Kidney (tissue), 14 donors: ENCODE data around the gene CYP11A1. TPM values are rescaled to one million over a fixed set of nuclear protein-coding genes. Genes with fewer than 3 reads are reported as not detected.
A peak's percentile ranks its signal among the peaks of the same experiment; 100 is the strongest.

Experiments used
- DNase-seq, 5 donors: peaks; one replicate each; pipeline ENCODE4 v3.0.0-alpha.2; 2013 to 2020
- FAIRE-seq: peaks from 2 replicates; lab custom pipeline; 2012; peaks lifted over from hg19 to GRCh38; lab: Jason Lieb, UNC
- H3K27ac ChIP-seq, 2 donors: one replicate each; pipeline ENCODE4 v1.7.0; 2013; ENCODE audit warnings: low read depth in 2 of 2, low read length in 2 of 2, inconsistent platforms in 1 of 2
- H3K27me3 ChIP-seq: one replicate; pipeline ENCODE4 v1.7.1; 2013; ENCODE audit warnings: low read length, inconsistent platforms; ENCODE audit not compliant: control insufficient read depth, insufficient read depth
- H3K36me3 ChIP-seq, 3 donors: one replicate each; pipeline versions ENCODE4 v1.7.0 to v1.7.1; 2013; ENCODE audit warnings: low read length in 3 of 3, control low read depth in 1 of 3, inconsistent platforms in 1 of 3; ENCODE audit not compliant: insufficient read depth in 3 of 3, control insufficient read depth in 2 of 3
- H3K4me1 ChIP-seq, 3 donors: one replicate each; pipeline versions ENCODE4 v1.7.0 to v1.7.1; 2013; ENCODE audit warnings: low read length in 3 of 3, inconsistent platforms in 1 of 3, low read depth in 1 of 3; ENCODE audit not compliant: control insufficient read depth in 2 of 3, insufficient read depth in 2 of 3
- H3K4me3 ChIP-seq, 3 donors: one replicate each; pipeline versions ENCODE4 v1.7.0 to v1.8.1; 2013; ENCODE audit warnings: low read length in 3 of 3, control low read depth in 1 of 3, inconsistent platforms in 1 of 3
- H3K9ac ChIP-seq, 3 donors: one replicate each; pipeline versions ENCODE4 v1.7.0 to v1.7.1; 2013; ENCODE audit warnings: low read length in 3 of 3, control low read depth in 1 of 3, inconsistent platforms in 1 of 3
- H3K9me3 ChIP-seq, 3 donors: one replicate each; pipeline versions ENCODE4 v1.7.0 to v1.7.1; 2013; ENCODE audit warnings: low read length in 3 of 3, control low read depth in 1 of 3, inconsistent platforms in 1 of 3; ENCODE audit not compliant: control insufficient read depth in 2 of 3, insufficient read depth in 1 of 3
- CTCF ChIP-seq: IDR thresholded peaks from 3 replicates; pipeline ENCODE4 v1.5.1; 2012; ENCODE audit warnings: mild to moderate bottlenecking, moderate library complexity, borderline replicate concordance; ENCODE audit not compliant: insufficient read depth; ENCODE audit errors: extremely low read depth
- intact Hi-C: fragments of 100-400 bp; cut with DNase I; formaldehyde crosslinking; loops from one replicate; pipeline ENCODE4 v1.11.1; 2022
- polyA plus RNA-seq: library from polyadenylated mRNA; stranded (reverse); fragments of 350-450 nt; fragmentation: Illumina TruSeq; extraction: RNeasy Lipid Tissue Mini Kit (QIAGEN cat#74804); gene quantifications from one replicate; pipeline ENCODE4 v1.2.3, GENCODE V29; 2014; ENCODE audit warnings: low read depth, low replicate concordance; ENCODE audit not compliant: insufficient read depth
- total RNA-seq: library from RNA; stranded (reverse); fragmentation: NEBNext Ultra II Directional; extraction: Animal tissue kit (Norgen Biotek cat#: 25700); gene quantifications from one replicate; pipeline ENCODE4 v1.2.1, GENCODE V29; 2021
- donor health status: control.
- donor health status: control.
- donor health status: control.
- donor health status: control.
- donor health status: control.
- donor health status: DM: yes; HTN: yes; CAD: no.
- donor health status: Normal renal cell carcinoma (clear cell type).

The CYP11A1 gene
- total and polyA plus RNA-seq, 2 donors from 2014 or later = 0.13 to 2.7 TPM

- intact Hi-C loops = loop anchor here (5.0 kb wide), 1 partner anchor 54 kb away; no protein-coding TSS in a partner anchor
- Histone ChIP-seq H3K27ac (no peak overlapping the region), H3K9ac (no peak overlapping the region), H3K36me3 (no peaks in the 10 kb centered on the region), H3K9me3 (no peaks in the 10 kb centered on the region), H3K4me3 (no peak overlapping the region), H3K4me1 (peaks cover 0 to 25% (median 9%) of the 10 kb centered on the region in 3 donors), H3K27me3 (no peaks in the 10 kb centered on the region)
- no peak for TF ChIP-seq CTCF
- FAIRE-seq = no peak
- DNase-seq = no peak
Measured at GRCh38 chr15:74383286-74383685, 15.8 kb upstream of the CYP11A1 start.

GRCh38 chr15:74382004-74382816 lies 14.8 kb upstream of the CYP11A1 start:
- Histone ChIP-seq H3K27ac (no peak overlapping the region), H3K27me3 (no peaks in the 10 kb centered on the region), H3K9ac (no peak overlapping the region), H3K4me3 (no peak overlapping the region), H3K4me1 (peaks cover 0 to 21% (median 9%) of the 10 kb centered on the region in 3 donors), H3K9me3 (no peaks in the 10 kb centered on the region), H3K36me3 (no peaks in the 10 kb centered on the region)
- peak; percentile 88 to 93 (median 91) for DNase-seq
- FAIRE-seq = no peak
- intact Hi-C loops = loop anchor here (5.0 kb wide), 1 partner anchor 55 kb away; no protein-coding TSS in a partner anchor
- peak; percentile 93 for TF ChIP-seq CTCF

- Histone ChIP-seq H3K36me3 (no peaks in the 10 kb centered on the region), H3K27ac (no peak overlapping the region), H3K9ac (no peak overlapping the region), H3K9me3 (no peaks in the 10 kb centered on the region), H3K4me3 (no peak overlapping the region), H3K27me3 (no peaks in the 10 kb centered on the region), H3K4me1 (peaks cover 0 to 20% (median 9%) of the 10 kb centered on the region in 3 donors)
- FAIRE-seq (no peak), DNase-seq (peak in 1 of 5 donors; percentile 42)
- intact Hi-C loops = loop anchor here (5.0 kb wide), 1 partner anchor 56 kb away; no protein-coding TSS in a partner anchor
- TF ChIP-seq CTCF = no peak
Measured at GRCh38 chr15:74381481-74381880, 14.0 kb upstream of the CYP11A1 start.
